Hematopoietic multipotent progenitor cell treated with erythropoietin and hydrocortisone succinate and interleukin-3 and kit ligand, for 8 days (in vitro differentiated cells): ENCODE data around the gene SLC16A8.
"Not testable (repeated sequence)": the region's sequence is repeated elsewhere in the genome, so short reads cannot be mapped to it uniquely, and the experiment has no call there.

ENCODE experiments used
- DNase-seq: peaks from one replicate; pipeline ENCODE4 v3.0.0-alpha.2; 2015

The SLC16A8 gene

GRCh38 chr22:38041760-38042487 is 42.1 kb downstream of the SLC16A8 start:
- no peak for DNase-seq

DNA sequence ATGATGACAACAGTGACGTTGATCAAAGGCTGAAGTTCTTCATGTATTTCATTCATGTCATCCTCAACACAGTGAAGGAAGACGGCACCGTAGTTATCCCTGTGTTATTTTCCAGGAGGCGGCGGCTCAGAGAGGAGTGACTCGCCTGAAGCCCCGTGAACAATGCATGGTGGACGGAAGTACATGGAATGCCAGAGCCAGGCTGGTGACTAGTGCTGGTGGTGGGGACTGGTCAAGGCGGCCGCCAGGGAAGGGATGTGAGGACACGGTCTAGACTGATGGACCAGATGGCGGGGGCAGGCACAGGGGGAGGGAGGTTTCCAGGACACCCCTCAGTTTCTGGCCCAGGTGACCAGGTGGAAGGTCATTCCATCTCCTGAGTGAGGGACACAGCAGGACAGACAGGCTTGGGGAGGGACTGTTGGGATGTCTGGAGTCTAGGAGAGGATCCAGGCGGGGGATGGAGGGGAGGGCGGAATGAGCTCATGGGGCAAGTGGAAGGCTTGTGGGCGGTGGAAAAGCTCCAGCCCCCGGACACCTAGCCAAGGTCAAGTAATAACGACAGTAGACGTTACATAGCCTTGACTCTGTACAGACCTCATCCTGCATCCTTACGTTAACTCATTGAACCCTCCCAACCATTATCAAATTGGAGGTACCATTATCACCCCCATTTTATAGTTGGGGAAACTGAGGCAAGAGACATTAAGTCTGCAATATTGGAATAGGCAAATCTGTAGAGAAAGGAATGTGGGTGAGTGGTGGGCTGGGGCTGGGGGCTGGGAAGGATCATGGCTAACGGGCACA is 42.8 kb downstream of the SLC16A8 start:
- no peak for DNase-seq

- DNase-seq: no peak
Observed at GRCh38 chr22:38038890-38039812, 44.8 kb downstream of the SLC16A8 start.

DNA sequence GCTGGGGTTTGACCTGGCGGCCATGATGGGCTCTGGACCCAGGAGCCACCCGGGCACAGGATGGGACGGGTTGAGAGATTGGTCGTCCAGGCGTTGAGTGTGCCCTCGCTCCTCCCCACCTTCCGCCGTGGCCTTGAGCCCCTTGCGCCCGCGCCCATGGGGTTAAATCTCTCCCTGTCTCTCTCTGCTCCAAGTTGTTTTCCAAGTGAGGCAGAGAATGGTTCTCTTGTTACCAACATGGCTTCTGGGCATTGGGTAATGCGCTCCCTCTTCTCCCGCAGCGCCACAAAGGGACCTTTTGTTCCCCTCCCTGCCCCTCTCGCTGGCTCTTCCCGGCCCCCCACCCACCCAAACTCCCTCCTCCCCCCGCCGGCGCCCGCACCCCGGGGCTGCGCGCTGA is 45.6 kb downstream of the SLC16A8 start:
- no peak for DNase-seq

GRCh38 chr22:38037367-38038150 is 46.4 kb downstream of the SLC16A8 start:
- DNase-seq: not testable (repeated sequence)

- no peak for DNase-seq
Observed at GRCh38 chr22:38036392-38037062, 47.5 kb downstream of the SLC16A8 start.

DNA sequence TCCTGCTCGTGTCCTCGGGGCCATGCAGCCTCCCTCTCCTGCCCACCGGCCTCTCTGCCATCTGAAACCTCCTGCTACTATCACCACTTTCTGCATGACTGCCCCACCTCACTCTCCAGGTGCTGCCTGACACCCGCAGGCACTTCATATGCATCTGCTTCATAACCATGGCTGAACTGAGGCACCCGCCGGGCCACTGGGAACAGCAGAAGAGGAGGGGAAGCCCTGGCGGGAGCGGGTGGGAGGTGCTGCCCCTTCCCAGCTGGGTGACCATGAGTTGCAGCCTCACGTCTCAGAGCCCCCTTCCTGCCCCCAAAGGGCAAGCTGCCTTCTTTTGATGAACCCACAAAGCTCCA is 48.5 kb downstream of the SLC16A8 start:
- DNase-seq: no peak

GRCh38 chr22:38034884-38035529 is 49.0 kb downstream of the SLC16A8 start:
- no peak for DNase-seq

DNA sequence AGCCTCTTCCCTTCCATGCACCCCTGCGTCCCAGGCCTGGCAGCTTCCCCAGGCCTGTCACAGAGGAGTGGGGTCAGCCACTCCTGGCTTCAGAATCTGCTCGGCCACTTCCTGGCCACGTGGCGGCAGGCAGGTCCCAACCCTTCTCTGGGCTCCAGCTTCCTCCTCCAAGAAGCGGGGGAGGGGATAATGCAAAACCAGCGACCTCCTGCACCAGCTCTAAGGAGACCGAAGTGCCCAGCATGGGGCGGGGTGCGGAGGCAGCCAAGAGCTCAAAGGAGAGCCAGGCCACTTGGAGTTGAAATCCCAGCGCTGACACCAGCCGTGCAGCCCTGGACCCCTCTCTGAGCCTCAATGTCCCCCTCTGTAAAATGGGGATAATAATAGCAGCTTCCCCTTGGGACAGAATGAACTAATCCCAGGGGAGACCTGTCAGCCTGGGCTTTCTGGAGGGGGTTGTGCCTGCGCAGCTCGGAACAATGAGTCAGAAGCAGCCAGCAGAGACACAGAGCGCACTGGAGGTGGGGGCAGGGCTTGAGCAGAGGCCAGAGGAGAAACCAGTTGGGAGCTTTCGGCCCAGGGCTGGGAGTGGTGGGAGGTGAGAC is 49.6 kb downstream of the SLC16A8 start:
- peak; percentile 34 for DNase-seq

DNA sequence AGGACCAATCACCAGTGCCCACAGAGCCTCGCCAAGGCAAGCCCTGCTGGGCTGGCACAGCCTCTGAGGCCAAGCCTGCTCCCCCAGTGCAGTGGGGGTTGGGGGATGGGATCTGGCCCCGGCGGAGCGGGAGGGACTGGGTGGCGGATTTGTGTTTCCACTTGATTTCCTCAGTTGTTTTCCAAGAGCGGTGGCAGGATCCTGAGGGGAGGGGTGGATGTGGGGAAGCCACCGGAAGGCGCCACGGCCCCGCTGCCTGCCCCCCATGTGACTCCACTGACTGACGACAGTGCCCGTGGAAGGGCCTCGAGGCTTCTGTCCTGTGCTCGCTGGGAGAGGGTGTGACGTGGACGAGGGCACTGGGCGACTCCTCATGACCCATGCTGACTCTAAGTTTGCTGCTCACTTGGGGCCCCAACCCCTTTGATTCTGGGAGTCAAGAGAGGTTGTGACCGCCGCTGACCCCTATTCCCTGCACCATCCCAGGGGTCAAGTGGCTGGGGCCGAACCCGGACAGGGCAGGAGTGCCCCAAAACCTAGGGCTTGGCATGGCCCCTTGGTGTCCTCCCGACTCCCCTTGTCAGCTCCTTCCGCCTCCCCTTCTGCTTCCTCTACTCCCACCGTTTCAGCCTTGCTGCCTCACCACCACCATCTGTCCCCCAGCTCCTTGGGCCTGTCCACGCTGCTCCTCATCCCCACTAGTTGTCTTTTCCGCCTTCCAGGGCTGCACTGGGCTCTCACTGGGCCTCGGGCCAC is 50.3 kb downstream of the SLC16A8 start:
- DNase-seq: no peak

- DNase-seq: no peak
Observed at GRCh38 chr22:38032681-38033521, 51.1 kb downstream of the SLC16A8 start.

DNA sequence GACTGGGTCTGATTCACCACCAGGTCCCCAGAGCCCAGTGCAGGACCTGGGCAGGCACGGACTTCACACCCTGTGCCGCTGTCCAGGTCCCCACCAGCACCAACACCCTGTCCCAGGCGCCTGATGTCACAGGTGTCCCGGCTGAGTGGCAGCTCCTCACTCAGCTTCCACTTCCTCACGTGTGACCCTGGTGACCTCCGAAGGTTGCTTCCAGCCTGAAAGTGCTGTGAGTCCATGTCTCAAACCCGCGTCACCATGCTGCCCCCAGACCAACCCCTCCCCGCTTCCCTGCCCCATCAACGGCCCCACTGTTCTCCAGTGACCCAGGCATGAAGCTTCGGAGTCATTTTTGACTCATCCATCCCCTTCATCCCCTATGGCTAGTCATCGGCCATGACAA is 52.5 kb downstream of the SLC16A8 start:
- no peak for DNase-seq

GRCh38 chr22:38030311-38031133 is 53.5 kb downstream of the SLC16A8 start:
- DNase-seq: no peak

DNA sequence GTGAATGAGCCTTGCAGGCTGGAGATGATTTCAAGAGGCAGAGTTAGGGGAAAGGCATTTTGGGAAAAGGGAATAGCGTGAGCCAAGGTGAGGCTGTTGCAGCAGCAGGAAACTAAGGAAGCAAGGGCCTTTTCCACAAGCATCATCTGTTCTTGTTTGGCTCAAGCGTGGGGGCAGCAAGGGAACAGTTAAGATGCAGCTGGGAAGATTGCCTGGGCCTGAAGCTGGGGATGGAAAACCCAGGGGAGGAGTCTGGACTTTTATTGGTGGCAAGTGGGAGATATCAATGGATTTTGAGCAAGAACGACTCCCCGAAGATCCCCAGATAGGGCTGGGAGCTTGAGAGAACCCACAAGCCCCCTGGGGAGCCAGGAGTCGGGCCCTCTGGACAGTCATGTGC is 54.1 kb downstream of the SLC16A8 start:
- no peak for DNase-seq

GRCh38 chr22:38029370-38029769 is 54.6 kb downstream of the SLC16A8 start:
- DNase-seq: no peak

- no peak for DNase-seq
Observed at GRCh38 chr22:38028344-38029130, 55.4 kb downstream of the SLC16A8 start.
